ENCODE results near the gene TMEM82.
A peak's percentile ranks its signal among the peaks of the same experiment; 100 is the strongest.

The TMEM82 gene

DNA sequence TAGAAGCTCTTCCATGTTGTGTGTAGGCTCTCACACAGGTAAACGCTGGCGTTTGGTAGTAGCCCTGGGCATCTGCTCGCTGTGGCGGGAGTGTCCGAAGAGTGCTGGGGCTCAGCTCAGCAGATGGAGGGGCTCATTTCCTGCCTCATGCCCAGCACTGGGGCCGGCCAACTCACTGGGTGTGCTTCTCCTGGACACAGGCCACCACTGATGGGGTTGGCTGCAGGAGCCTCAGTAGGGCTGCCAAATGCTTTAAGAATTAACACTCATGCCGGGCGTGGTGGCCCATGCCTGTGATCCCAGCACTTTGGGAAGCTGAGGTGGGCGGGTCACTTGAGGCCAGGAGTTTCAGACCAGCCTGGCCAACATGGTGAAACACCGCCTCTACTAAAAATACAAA, 44.3 kb downstream of the TMEM82 start:
- DNase-seq (ENCODE audit: low spot score) = no peak

DNA sequence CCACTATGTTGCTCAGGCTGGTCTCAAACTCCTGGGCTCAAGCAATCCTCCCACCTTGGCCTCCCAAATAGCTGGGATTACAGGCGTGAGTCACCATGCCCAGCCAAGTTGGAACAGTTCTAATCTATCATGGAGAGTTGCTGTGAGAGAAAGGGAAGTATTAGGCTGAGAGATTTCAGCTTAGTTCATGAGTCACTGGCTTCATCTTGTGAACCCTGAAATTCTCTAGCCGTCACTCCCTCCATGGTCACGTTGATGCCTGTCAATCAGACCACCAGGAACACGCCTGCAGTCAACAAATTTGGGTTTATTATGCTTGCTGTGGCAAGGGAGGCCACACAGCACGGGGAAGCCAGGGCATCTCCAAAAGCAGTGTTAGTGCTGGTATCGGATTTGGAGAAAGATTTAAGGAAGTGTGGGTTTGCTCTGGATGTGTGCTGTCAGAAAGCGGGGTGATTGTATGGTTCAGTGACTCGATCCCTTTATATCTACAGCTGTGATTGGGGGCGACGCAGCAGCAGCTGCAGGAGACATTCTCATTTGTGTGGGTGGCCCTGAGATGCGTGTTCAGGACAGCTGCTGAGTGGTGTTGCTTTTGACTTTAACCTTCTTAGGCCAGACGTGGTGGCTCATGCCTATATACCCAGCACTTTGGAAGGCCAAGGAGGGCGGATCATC, 46.5 kb downstream of the TMEM82 start:
- DNase-seq (ENCODE audit: low spot score) = peak; percentile 78

DNA sequence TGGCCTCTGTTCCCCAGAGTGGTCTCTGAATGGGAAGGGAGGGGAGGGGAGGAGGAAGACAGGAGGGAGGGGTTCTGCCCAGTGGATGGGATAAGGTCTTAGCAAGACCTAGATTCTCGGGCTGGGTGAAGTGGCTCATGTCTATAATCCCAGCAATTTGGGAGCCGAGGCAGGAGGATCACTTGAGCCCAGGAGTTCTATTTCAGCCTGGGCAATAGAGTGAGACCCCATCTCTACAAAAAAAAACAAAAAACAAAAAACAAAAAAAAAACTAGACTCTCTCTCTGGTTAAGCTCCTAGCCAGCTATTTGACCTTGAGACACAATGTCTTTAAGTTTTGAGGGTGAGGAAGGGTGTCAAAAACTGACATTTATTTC, 53.8 kb downstream of the TMEM82 start:
- no peak for DNase-seq (ENCODE audit: low spot score)
